SK-N-SH treated with all-trans-retinoic acid at 6 μM for 48 hours (cell line): ENCODE results near the gene WWTR1.

Experiments used
- ATAC-seq: fragments of 200-7000 bp; cut with Tn5 transposase; 3 replicates; pipeline ENCODE4 v1.9.1; 2020; ENCODE audit warnings: mild to moderate bottlenecking, moderate library complexity
- ARNTL ChIP-seq: fragments of 450-650 bp; formaldehyde crosslinking; IDR thresholded peaks from 2 replicates; pipeline ENCODE4 v1.5.0; 2020; ENCODE audit warnings: low read depth, mild to moderate bottlenecking, moderate library complexity, borderline replicate concordance
- BACH2 ChIP-seq: fragments of 250-450 bp; sonication (Bioruptor Pico); IDR thresholded peaks from 2 replicates; pipeline ENCODE4 v1.9.0; 2021; ENCODE audit warnings: mild to moderate bottlenecking, borderline replicate concordance
- CSDC2 ChIP-seq: fragments of 250-450 bp; sonication (Bioruptor Pico); IDR thresholded peaks from 2 replicates; pipeline ENCODE4 v1.5.0; 2020; ENCODE audit warnings: mild to moderate bottlenecking, moderate library complexity
- ESRRG ChIP-seq: fragments of 250-450 bp; sonication (Bioruptor Pico); IDR thresholded peaks from 2 replicates; pipeline ENCODE4 v1.6.1; 2021; ENCODE audit warnings: mild to moderate bottlenecking
- GLIS3 ChIP-seq: fragments of 250-450 bp; sonication (Bioruptor Pico); IDR thresholded peaks from 2 replicates; pipeline ENCODE4 v1.5.0; 2020; ENCODE audit warnings: mild to moderate bottlenecking, moderate library complexity
- ISL1 ChIP-seq: fragments of 250-450 bp; sonication (Bioruptor Pico); IDR thresholded peaks from 2 replicates; pipeline ENCODE4 v2.1.2; 2022; ENCODE audit warnings: mild to moderate bottlenecking, moderate library complexity
- OSR1 ChIP-seq: fragments of 250-450 bp; sonication (Bioruptor Pico); IDR thresholded peaks from 2 replicates; pipeline ENCODE4 v1.8.0; 2022; ENCODE audit warnings: moderate library complexity, mild to moderate bottlenecking, inconsistent platforms
- PPARA ChIP-seq: fragments of 250-450 bp; sonication (Bioruptor Pico); IDR thresholded peaks from 2 replicates; pipeline ENCODE4 v1.5.0; 2020; ENCODE audit warnings: mild to moderate bottlenecking, borderline replicate concordance
- RARB ChIP-seq: fragments of 250-450 bp; sonication (Bioruptor Pico); IDR thresholded peaks from 2 replicates; pipeline ENCODE4 v1.8.0; 2021; ENCODE audit warnings: mild to moderate bottlenecking, moderate library complexity
- SNAI2 ChIP-seq: fragments of 250-450 bp; sonication (Bioruptor Pico); IDR thresholded peaks from 2 replicates; pipeline ENCODE4 v1.5.0; 2020; ENCODE audit warnings: mild to moderate bottlenecking, moderate library complexity
- TCF4 ChIP-seq: fragments of 250-450 bp; sonication (Bioruptor Pico); IDR thresholded peaks from 2 replicates; pipeline ENCODE4 v1.8.0; 2021; ENCODE audit warnings: mild to moderate bottlenecking, moderate library complexity, borderline replicate concordance
- TOX ChIP-seq: fragments of 250-450 bp; sonication (Bioruptor Pico); IDR thresholded peaks from 2 replicates; pipeline ENCODE4 v1.8.0; 2021; ENCODE audit warnings: mild to moderate bottlenecking, moderate library complexity, borderline replicate concordance
- ZC3H10 ChIP-seq: fragments of 250-450 bp; sonication (Bioruptor Pico); IDR thresholded peaks from 2 replicates; pipeline ENCODE4 v1.5.1; 2021; ENCODE audit warnings: mild to moderate bottlenecking, moderate library complexity
- ZFP3 ChIP-seq: fragments of 250-450 bp; sonication (Bioruptor Pico); IDR thresholded peaks from 2 replicates; pipeline ENCODE4 v1.5.0; 2020; ENCODE audit warnings: mild to moderate bottlenecking, moderate library complexity
- ZNF565 ChIP-seq: fragments of 450-650 bp; formaldehyde crosslinking; conservative IDR thresholded peaks from 2 replicates; pipeline ENCODE4 v1.5.0; 2020; ENCODE audit warnings: low read depth, mild to moderate bottlenecking, moderate library complexity
- ZNF70 ChIP-seq: fragments of 450-650 bp; formaldehyde crosslinking; IDR thresholded peaks from 2 replicates; pipeline ENCODE4 v1.5.0; 2020; ENCODE audit warnings: mild to moderate bottlenecking, moderate library complexity
- ZNF8 ChIP-seq: fragments of 450-650 bp; formaldehyde crosslinking; IDR thresholded peaks from 2 replicates; pipeline ENCODE4 v1.5.0; 2020; ENCODE audit warnings: mild to moderate bottlenecking, moderate library complexity
- TF ChIP-seq, protein P1 (sequence below): fragments of 250-450 bp; sonication (Bioruptor Pico); IDR thresholded peaks from 2 replicates; pipeline ENCODE4 v1.5.1; 2020; ENCODE audit warnings: low read depth, mild to moderate bottlenecking, moderate library complexity
- TF ChIP-seq, protein P2 (sequence below): fragments of 250-450 bp; sonication (Bioruptor Pico); IDR thresholded peaks from 2 replicates; pipeline ENCODE4 v1.8.0; 2021; ENCODE audit warnings: low read depth, mild to moderate bottlenecking, moderate library complexity, borderline replicate concordance
- TF ChIP-seq, protein P3 (sequence below): fragments of 250-450 bp; sonication (Bioruptor Pico); IDR thresholded peaks from 2 replicates; pipeline ENCODE4 v1.5.0; 2020; ENCODE audit warnings: mild to moderate bottlenecking, moderate library complexity
- TF ChIP-seq, protein P4 (sequence below): fragments of 250-450 bp; sonication (Bioruptor Pico); IDR thresholded peaks from 2 replicates; pipeline ENCODE4 v1.5.1; 2021; ENCODE audit warnings: mild to moderate bottlenecking, moderate library complexity
- TF ChIP-seq, protein P5 (sequence below): fragments of 250-450 bp; sonication (Bioruptor Pico); IDR thresholded peaks from 2 replicates; pipeline ENCODE4 v1.8.0; 2020; ENCODE audit warnings: mild to moderate bottlenecking, moderate library complexity, borderline replicate concordance

Gene WWTR1

DNA sequence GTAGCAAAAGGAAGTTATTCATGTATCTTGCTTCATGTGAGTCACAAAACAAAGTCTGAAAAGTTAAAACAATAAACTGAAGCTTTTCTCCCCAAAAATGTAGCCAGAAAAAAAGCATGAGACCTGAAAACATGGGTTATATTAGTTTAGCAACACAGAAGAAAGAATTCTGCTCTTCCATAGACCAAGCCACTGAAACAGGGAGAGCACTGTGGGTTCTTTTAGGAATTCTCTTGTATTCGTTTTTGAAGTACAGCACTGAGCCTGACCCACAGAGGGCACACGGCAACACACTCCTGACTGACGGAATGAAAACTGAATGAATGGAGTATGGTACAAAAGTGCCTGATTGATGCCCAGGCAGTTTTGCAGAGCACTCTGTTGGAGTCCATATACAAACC is 116.7 kb downstream of the WWTR1 start (continued):
- TF ChIP-seq, protein P1, sequence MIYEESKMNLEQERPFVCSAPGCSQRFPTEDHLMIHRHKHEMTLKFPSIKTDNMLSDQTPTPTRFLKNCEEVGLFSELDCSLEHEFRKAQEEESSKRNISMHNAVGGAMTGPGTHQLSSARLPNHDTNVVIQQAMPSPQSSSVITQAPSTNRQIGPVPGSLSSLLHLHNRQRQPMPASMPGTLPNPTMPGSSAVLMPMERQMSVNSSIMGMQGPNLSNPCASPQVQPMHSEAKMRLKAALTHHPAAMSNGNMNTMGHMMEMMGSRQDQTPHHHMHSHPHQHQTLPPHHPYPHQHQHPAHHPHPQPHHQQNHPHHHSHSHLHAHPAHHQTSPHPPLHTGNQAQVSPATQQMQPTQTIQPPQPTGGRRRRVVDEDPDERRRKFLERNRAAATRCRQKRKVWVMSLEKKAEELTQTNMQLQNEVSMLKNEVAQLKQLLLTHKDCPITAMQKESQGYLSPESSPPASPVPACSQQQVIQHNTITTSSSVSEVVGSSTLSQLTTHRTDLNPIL (CRISPR knock-in tag) = no peak

DNA sequence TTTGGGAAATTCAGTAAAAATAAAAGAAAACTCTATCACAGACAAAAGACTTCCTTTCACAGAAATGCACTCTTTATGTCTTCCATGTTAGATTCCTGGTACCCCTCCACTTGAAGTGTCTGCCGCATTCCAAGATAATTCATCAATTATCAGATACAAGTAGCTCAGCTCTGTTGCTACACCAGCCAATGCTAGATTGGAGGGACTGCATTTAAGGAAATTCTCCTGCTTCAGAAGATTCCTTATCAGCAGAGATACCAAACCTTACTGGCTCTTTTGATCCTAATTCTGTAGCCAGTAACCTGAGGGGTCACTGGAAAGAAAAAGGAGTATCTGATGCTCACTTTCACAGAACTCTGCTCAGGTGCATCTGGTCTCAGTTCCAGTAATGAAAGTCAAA is 119.5 kb downstream of the WWTR1 start:
- TF ChIP-seq BACH2 = no peak
- TF ChIP-seq ZNF565 (CRISPR knock-in tag) = no peak
- TF ChIP-seq CSDC2 (CRISPR knock-in tag) = no peak
- TF ChIP-seq, protein P2, sequence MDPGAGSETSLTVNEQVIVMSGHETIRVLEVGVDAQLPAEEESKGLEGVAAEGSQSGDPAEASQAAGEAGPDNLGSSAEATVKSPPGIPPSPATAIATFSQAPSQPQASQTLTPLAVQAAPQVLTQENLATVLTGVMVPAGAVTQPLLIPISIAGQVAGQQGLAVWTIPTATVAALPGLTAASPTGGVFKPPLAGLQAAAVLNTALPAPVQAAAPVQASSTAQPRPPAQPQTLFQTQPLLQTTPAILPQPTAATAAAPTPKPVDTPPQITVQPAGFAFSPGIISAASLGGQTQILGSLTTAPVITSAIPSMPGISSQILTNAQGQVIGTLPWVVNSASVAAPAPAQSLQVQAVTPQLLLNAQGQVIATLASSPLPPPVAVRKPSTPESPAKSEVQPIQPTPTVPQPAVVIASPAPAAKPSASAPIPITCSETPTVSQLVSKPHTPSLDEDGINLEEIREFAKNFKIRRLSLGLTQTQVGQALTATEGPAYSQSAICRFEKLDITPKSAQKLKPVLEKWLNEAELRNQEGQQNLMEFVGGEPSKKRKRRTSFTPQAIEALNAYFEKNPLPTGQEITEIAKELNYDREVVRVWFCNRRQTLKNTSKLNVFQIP = no peak
- no peak for TF ChIP-seq ZFP3 (CRISPR knock-in tag)
- no peak for TF ChIP-seq ESRRG (CRISPR knock-in tag)
- TF ChIP-seq ARNTL (CRISPR knock-in tag) = no peak
- TF ChIP-seq, protein P3, sequence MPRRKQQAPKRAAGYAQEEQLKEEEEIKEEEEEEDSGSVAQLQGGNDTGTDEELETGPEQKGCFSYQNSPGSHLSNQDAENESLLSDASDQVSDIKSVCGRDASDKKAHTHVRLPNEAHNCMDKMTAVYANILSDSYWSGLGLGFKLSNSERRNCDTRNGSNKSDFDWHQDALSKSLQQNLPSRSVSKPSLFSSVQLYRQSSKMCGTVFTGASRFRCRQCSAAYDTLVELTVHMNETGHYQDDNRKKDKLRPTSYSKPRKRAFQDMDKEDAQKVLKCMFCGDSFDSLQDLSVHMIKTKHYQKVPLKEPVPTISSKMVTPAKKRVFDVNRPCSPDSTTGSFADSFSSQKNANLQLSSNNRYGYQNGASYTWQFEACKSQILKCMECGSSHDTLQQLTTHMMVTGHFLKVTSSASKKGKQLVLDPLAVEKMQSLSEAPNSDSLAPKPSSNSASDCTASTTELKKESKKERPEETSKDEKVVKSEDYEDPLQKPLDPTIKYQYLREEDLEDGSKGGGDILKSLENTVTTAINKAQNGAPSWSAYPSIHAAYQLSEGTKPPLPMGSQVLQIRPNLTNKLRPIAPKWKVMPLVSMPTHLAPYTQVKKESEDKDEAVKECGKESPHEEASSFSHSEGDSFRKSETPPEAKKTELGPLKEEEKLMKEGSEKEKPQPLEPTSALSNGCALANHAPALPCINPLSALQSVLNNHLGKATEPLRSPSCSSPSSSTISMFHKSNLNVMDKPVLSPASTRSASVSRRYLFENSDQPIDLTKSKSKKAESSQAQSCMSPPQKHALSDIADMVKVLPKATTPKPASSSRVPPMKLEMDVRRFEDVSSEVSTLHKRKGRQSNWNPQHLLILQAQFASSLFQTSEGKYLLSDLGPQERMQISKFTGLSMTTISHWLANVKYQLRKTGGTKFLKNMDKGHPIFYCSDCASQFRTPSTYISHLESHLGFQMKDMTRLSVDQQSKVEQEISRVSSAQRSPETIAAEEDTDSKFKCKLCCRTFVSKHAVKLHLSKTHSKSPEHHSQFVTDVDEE = no peak
- no peak for TF ChIP-seq ISL1
- TF ChIP-seq, protein P1 (CRISPR knock-in tag) = no peak
- TF ChIP-seq OSR1 (CRISPR knock-in tag) = no peak
- TF ChIP-seq TOX (CRISPR knock-in tag) = no peak
- TF ChIP-seq, protein P4, sequence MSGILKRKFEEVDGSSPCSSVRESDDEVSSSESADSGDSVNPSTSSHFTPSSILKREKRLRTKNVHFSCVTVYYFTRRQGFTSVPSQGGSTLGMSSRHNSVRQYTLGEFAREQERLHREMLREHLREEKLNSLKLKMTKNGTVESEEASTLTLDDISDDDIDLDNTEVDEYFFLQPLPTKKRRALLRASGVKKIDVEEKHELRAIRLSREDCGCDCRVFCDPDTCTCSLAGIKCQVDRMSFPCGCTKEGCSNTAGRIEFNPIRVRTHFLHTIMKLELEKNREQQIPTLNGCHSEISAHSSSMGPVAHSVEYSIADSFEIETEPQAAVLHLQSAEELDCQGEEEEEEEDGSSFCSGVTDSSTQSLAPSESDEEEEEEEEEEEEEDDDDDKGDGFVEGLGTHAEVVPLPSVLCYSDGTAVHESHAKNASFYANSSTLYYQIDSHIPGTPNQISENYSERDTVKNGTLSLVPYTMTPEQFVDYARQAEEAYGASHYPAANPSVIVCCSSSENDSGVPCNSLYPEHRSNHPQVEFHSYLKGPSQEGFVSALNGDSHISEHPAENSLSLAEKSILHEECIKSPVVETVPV = no peak
- TF ChIP-seq GLIS3 (CRISPR knock-in tag) = no peak
- TF ChIP-seq ZNF70 (CRISPR knock-in tag) = no peak
- TF ChIP-seq SNAI2 = no peak
- TF ChIP-seq PPARA (CRISPR knock-in tag) = no peak
- no peak for TF ChIP-seq TCF4
- no peak for TF ChIP-seq RARB (CRISPR knock-in tag)
- TF ChIP-seq, all 23 proteins: peak for 0
- no peak for ATAC-seq

DNA sequence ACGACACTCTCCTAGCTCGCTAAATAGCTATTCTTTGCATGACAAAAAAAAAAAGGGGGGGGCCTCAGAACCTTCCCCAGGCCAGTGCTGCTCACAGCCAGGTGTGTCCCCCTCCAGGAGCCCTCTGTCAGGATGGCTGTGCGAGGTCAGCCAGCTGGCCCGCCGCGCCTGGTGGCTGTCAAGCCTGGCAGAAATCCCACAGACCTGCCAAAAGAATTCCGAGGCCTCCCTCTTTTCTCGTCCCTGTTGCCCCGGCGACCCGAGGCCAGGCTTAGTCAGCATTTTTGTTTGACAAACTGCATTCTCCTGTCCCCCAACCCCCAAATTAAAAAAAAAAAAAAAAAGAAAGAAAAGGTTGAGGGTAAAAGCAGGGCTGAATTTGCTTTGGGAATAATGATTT is 121.4 kb downstream of the WWTR1 start:
- peak; percentile 30 for ATAC-seq
- no peak for TF ChIP-seq ZC3H10 (CRISPR knock-in tag)
- TF ChIP-seq, protein P5, sequence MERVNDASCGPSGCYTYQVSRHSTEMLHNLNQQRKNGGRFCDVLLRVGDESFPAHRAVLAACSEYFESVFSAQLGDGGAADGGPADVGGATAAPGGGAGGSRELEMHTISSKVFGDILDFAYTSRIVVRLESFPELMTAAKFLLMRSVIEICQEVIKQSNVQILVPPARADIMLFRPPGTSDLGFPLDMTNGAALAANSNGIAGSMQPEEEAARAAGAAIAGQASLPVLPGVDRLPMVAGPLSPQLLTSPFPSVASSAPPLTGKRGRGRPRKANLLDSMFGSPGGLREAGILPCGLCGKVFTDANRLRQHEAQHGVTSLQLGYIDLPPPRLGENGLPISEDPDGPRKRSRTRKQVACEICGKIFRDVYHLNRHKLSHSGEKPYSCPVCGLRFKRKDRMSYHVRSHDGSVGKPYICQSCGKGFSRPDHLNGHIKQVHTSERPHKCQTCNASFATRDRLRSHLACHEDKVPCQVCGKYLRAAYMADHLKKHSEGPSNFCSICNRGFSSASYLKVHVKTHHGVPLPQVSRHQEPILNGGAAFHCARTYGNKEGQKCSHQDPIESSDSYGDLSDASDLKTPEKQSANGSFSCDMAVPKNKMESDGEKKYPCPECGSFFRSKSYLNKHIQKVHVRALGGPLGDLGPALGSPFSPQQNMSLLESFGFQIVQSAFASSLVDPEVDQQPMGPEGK = 0 out of 2 replicates have a peak, but pooled peaks have one; percentile 31
- TF ChIP-seq ARNTL (CRISPR knock-in tag) = no peak
- peak; percentile 11; the same call in 1 of the 2 replicates for TF ChIP-seq TCF4
- no peak for TF ChIP-seq RARB (CRISPR knock-in tag)
- no peak for TF ChIP-seq ZNF8 (CRISPR knock-in tag)
- TF ChIP-seq, protein P2 = no peak
- TF ChIP-seq, all 23 proteins: peak for 2
